Epithelial cell of esophagus (primary cell): Measurements from ENCODE around the gene GAST.

ENCODE experiments used
- DNase-seq: peaks from one replicate; pipeline ENCODE4 v3.0.0; 2010; ENCODE audit warnings: low read depth
- H3K4me3 ChIP-seq: 2 replicates; pipeline ENCODE4 v1.5.1; 2011; ENCODE audit warnings: mild to moderate bottlenecking, low read length, control low read depth
- TF ChIP-seq, protein P1 (sequence below): IDR thresholded peaks from 2 replicates; pipeline ENCODE4 v1.5.1; 2011; ENCODE audit warnings: low read depth, mild to moderate bottlenecking, low read length, control low read depth, inconsistent platforms; ENCODE audit not compliant: insufficient read depth; ENCODE audit errors: missing control alignments

GAST gene

DNA sequence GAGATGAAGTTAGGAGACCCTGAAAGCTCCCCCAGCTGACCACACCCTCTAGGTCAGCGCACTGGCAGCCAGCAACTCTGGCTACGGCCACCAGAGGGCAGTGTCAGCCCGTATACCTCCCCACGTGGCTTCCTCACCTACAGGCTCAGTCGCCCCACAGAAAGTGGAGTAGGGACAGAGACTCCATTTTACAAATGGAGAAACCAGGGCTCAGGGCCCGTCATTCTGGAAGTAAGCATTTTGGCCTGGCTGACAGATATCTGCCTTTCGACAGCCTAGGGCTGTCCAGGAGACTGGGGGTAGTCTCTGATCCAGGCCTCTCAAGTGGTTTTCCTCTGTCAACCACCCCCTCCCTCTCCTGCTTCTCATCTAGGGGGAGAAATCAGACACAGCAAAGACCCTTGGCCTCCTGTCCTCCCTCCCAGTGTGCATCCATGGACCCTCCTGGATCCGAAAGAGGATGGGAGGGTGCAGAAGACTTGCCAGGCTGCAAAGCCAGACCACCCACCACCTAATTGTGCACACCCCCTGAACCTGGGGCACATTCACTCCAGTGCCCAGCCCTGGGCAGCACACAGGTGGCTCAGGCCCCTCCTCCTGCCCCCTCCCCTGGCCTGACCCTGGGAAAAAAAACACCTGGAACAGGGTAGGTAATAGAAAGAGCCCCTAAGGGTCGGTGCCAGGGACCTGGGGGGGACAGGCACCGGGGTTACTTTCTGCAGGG, 26.1 kb downstream of the GAST start:
- TF ChIP-seq, protein P1, sequence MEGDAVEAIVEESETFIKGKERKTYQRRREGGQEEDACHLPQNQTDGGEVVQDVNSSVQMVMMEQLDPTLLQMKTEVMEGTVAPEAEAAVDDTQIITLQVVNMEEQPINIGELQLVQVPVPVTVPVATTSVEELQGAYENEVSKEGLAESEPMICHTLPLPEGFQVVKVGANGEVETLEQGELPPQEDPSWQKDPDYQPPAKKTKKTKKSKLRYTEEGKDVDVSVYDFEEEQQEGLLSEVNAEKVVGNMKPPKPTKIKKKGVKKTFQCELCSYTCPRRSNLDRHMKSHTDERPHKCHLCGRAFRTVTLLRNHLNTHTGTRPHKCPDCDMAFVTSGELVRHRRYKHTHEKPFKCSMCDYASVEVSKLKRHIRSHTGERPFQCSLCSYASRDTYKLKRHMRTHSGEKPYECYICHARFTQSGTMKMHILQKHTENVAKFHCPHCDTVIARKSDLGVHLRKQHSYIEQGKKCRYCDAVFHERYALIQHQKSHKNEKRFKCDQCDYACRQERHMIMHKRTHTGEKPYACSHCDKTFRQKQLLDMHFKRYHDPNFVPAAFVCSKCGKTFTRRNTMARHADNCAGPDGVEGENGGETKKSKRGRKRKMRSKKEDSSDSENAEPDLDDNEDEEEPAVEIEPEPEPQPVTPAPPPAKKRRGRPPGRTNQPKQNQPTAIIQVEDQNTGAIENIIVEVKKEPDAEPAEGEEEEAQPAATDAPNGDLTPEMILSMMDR, result peak; percentile 99

DNA sequence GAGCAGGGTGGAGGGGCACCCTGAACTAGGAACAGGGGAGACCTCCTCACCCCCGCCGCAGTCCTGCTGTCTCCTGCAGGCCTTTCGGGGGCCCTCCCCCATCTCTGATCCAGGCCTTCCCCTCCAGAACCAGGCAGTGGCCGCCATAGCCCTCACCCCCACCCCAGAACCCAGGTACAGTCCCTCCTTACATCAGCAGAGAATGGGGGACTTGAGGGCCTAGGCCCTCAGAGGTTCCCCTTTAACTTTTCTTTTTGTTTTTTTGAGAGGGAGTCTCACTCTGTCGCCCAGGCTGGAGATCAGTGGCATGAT, 26.6 kb downstream of the GAST start:
- H3K4me3 ChIP-seq, result no peak overlapping the region
- DNase-seq, result no peak
- TF ChIP-seq, protein P1, result no peak

More for the DNA sequence above, 26.1 kb downstream of the GAST start:
- no peak overlapping the region for H3K4me3 ChIP-seq
- DNase-seq, result peak; percentile 80

DNA sequence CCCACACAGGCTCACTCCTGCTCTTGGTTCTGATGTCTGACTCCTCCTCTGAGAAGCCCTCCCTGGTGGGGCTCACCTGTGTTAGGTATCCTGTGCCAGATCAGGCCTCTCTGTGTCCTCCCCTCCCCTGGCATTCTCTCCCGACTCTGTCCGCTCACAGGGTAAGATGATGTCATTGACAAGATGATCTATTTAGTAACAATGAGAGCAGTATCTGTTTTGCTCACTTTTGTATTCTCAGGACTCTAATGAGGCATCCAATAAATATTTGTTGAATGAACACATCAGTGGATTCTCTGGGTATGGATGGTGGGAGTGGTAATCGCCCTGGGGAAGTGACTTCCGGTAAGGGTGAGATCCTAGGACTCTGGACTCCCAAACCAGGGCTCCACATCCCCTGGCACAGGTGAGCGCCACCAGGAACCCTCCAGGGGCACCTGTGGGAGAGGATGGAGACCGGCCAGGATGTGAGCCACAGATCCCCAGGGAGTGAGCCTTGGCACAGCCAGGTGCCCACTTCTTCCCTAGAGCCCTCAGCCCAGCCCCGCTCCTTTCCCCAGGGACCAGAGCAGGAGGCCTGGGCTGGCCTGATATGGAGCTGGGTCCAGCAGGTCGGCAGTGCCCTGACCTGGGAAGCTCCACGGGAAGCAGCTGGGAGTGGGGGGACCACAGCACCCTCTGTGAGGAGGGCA, 27.7 kb downstream of the GAST start:
- peak; percentile 93 for DNase-seq
- TF ChIP-seq, protein P1, result no peak
- H3K4me3 ChIP-seq, result no peak overlapping the region

DNA sequence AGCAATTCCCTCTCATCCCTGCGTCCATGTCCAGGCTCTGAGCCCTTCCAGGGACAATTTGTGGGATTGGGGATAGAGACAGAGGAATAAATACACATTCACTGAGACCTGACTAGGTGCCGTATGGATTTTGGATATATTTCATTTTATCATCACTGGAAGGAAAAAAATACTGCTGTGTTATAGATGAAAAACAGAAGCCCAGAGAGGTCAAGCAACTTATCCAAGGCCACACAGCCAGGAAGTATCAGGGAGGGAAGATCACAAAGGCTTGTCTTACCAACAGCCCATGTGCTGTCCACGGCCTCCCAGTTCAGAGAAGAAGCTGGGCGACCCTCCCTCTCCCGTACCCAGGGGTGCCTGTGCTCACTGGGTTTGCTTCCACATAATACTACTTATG, 28.4 kb downstream of the GAST start:
- no peak for DNase-seq
- TF ChIP-seq, protein P1, result no peak
- no peak overlapping the region for H3K4me3 ChIP-seq

DNA sequence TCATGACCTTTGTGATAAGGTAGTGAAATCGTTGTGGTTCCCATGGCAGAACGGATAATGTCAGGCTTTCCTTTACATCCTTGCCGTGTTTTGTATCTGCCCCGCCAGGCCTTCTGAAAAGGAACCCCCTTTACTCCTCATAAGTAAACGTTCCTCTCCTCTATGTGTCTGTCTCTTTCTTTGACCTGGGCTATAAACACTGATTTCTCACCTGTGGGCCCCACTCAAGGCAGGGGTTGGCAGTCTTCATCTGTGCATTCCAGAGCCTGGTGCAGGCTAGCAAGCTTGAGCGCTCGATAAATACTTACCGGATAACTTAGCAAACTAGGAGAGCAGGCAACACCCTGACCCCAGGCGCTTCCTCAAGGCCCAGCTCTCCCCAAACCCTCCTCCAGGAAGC, 29.6 kb downstream of the GAST start:
- no peak for DNase-seq
- TF ChIP-seq, protein P1, result no peak
- H3K4me3 ChIP-seq, result no peak overlapping the region

DNA sequence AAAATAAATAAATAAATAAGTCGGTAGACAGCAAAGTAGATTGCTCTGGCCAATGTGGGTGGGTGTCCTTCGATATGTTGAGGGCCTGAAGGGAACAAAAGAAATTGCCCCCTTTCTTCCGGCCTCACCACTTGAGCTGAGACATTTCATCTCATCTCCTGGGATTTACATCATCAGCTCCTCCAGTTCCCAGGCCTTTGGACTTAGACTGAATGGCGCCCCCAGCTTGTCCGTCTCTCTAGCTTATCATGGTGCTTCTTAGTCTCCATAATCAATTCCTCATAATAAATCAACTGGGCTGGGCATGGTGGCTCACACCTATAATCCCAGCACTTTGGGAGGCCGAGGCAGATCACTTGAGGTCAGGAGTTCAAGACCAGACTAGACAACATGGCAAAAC, 36.1 kb downstream of the GAST start:
- no peak overlapping the region for H3K4me3 ChIP-seq
- TF ChIP-seq, protein P1, result no peak
- DNase-seq, result peak; percentile 51

DNA sequence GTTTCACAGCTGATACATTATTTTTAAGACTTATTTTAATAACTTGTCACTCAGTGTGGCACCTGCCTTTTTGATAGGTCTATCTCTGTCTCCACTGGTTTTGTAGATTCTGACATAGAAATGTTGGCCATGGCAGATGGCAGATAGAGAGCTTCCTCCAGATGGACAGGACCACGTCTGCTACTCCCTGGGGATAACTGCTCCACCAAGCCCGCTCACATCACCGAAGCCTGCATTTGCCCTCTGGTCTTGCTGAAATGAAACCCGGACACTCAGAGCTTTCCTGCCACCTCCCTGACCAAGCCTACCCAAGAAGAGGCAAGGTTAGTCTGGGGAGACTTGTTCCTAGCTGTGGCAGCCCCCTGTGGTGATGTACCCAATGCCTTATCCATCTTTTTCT, 38.7 kb downstream of the GAST start:
- TF ChIP-seq, protein P1, result no peak
- H3K4me3 ChIP-seq, result no peak overlapping the region
- no peak for DNase-seq
